Measurements from ENCODE around the gene MYO18A.

MYO18A gene

DNA sequence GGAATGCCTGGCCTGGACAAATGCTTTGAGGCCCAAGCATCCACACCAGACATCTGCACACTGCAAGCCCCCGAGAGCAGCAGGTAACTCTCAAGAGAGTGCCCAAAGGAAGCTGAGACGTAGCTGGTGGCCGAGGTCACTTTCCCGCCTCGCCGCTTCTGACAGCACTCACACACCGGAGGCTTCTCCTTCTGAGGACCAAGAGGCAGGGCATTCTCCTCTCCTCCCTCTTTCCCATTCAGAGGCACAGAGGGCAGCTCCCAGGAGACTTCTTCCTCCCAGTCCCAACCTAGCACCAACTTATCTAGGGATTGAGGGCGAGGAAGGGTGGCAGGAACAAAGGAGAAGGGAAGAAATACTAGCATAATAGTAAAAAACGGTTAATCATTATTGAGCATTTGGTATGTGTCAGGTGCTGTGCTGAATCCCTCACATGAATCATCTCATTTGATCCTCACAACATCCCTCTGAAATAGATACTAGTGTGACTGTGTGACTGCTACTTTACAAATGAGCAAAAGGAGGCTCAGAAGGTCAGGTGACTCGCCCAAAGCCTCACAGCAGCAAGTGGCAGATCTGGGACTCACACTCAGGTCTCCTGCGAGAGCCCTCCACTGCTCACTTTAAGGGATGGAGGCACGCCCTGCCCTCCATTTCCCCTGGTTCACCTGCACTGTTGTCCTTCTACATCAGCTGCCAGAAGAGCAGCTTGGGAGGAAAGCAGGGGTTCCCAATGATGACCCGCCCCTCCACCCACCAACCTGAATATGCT lies 41.8 kb downstream of the MYO18A start:
- TF ChIP-seq, protein P1, sequence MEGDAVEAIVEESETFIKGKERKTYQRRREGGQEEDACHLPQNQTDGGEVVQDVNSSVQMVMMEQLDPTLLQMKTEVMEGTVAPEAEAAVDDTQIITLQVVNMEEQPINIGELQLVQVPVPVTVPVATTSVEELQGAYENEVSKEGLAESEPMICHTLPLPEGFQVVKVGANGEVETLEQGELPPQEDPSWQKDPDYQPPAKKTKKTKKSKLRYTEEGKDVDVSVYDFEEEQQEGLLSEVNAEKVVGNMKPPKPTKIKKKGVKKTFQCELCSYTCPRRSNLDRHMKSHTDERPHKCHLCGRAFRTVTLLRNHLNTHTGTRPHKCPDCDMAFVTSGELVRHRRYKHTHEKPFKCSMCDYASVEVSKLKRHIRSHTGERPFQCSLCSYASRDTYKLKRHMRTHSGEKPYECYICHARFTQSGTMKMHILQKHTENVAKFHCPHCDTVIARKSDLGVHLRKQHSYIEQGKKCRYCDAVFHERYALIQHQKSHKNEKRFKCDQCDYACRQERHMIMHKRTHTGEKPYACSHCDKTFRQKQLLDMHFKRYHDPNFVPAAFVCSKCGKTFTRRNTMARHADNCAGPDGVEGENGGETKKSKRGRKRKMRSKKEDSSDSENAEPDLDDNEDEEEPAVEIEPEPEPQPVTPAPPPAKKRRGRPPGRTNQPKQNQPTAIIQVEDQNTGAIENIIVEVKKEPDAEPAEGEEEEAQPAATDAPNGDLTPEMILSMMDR (IDR thresholded peaks at IDR 0.05; ENCODE audit: low read depth, low read length) = no peak
- no peak overlapping the region for H3K4me3 ChIP-seq (ENCODE audit: low read depth, low read length)

DNA sequence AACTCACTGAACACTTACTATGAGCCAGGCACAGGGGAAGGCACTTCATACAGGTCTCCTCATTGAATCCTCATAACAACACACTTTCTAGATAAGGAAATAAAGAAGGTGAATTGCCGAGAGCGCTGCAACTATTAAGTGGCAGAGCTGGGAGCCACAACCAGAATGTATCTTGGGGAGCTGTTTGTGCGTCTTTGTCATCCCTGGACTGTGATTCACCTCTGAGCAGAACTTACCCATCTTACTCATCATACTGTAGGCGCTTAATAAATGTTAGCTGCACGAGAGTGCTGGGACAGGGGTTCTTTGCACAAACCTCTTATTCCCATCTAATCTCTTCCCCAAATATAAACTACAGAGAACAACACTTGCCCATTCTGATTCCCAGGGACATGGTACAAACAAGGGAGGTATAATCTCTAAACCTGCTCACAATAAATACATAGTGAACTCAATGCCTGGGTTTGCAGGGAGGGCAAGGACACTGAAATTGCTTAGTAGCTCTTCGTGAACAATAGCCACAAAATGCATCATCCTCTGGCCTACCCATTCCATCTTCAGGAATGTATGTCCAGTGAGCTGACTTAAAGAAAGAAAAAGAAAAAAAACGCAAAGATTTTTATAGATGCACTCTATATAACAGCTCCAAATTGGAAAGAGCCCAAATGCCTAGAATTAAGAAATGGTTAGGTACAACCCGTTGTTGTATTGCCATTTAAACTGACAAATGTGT lies 43.0 kb downstream of the MYO18A start:
- TF ChIP-seq, protein P1 (IDR thresholded peaks at IDR 0.05; ENCODE audit: low read depth, low read length) = no peak
- no peak overlapping the region for H3K4me3 ChIP-seq (ENCODE audit: low read depth, low read length)

DNA sequence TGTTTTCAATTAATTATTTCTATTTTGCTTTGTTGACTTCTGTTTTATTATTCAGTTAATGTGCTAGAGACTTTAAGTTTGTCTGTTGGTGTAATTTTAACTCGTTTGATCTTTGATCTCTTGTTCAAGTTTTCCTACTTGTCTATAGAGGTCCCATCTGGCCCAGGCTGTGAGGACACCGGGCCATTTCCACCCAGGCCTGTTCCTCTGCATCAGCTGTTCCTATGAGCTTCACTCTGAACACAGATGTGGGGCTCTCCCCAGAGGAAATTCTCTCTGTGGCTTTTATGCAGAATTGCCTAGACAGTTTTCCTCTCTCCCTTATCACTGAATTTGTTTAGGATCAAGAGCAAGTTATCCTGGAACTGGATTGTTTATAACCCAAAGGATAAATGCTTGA lies 44.7 kb downstream of the MYO18A start:
- H3K4me3 ChIP-seq (ENCODE audit: low read depth, low read length) = no peak overlapping the region
- TF ChIP-seq, protein P1 (IDR thresholded peaks at IDR 0.05; ENCODE audit: low read depth, low read length) = no peak

DNA sequence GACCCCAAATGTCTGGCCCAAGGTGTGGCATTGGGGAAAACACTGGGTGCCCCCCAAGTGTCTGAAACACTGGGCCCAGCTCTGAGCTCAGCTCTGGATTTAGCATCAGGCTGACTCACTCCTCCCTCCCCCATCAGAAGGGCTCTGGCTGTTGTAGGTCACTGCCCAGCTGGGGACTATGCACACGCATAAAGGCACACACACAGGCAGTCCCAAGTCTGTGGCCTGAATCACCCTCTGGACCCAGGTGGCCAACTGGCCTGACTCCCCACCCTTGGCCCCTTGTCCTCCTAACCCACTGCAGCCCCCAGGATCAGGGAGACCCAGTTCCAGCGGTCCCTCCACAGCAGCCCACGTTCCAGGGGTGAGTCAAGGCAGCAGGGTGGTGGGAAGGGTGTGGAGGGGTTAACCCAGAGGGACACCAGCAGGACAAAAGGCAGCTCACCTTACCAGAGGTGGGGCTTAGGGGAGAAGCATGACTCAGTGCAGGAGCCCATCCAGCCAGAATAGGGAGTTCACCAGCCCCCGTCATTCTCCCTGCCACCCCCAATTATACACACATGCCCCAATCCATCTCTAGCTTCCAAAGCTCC lies 47.0 kb downstream of the MYO18A start:
- H3K4me3 ChIP-seq (ENCODE audit: low read depth, low read length) = no peak overlapping the region
- TF ChIP-seq, protein P1 (IDR thresholded peaks at IDR 0.05; ENCODE audit: low read depth, low read length) = no peak

DNA sequence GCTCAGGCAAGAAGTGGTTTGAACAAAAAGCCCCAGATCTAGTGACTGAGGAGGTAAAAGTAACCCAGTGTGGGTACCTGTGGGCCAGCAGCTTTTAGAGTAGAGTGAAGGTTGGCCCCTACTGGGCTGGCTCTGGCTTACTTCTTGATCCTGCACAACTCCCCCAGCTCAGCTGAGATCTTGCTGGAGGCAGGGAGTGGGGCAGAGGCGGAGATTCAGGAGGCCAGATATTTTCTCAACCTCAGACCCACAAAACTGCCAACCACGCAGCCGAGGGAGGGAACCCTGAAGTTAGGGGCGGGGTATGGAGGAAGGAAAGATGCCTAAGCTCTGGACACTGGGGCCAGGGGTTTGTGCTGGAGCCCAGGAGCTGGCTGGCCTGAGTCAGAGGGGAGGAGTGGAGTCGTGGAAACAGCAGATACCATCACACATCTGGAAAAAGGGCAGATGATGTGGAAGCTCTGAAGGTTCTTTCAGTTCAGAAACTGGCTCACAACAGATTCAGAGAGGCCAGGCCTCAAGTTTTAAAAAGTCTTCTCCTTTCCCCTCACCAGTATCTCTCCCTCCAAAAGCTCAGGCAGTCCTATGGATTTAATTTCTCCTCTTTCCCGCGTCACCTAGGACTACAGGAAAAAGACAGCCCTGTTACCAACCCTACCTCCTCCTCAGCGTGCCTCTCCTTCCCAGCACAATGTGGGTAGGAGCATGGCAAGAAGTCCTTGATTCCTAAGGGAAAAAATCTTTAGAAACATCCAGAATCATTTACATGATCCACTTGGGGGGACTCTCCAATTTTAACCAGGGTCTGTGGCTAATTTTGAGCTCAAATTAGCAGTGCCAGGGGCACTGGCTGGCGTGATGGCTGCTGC lies 48.1 kb downstream of the MYO18A start:
- TF ChIP-seq, protein P1 (IDR thresholded peaks at IDR 0.05; ENCODE audit: low read depth, low read length) = no peak
- H3K4me3 ChIP-seq (ENCODE audit: low read depth, low read length) = no peak overlapping the region

DNA sequence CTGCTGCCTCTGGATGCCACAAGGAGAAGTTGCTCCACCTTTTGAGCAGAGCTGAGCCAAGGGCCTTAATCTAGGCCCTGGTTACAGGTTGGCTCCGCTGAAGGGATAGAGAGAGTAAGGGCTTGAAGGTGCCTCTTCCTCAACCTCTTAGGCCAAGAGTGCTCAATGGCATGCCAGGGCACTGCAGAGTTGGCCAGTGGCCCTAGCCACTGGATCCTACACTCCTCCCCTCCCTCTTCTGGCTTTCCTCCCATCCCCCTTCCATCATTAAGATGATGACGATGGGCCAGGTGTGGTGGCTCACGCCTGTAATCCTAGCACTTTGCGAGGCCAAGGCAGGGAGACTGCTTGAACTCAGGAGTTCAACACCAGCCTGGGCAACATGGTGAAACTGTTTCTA lies 50.5 kb downstream of the MYO18A start:
- H3K4me3 ChIP-seq (ENCODE audit: low read depth, low read length) = no peak overlapping the region
- TF ChIP-seq, protein P1 (IDR thresholded peaks at IDR 0.05; ENCODE audit: low read depth, low read length) = no peak
